ENCODE results near the gene TUBE1.
"Not testable (repeated sequence)": the region's sequence is repeated elsewhere in the genome, so short reads cannot be mapped to it uniquely, and the experiment has no call there.

Gene TUBE1

GRCh38 chr6:112062966-112063365 is 24.3 kb downstream of the TUBE1 start:
- DNase-seq (ENCODE audit: low read depth) = no peak

GRCh38 chr6:112061605-112062004 is 25.7 kb downstream of the TUBE1 start:
- DNase-seq (ENCODE audit: low read depth) = no peak

GRCh38 chr6:112058243-112059032 is 28.8 kb downstream of the TUBE1 start:
- DNase-seq (ENCODE audit: low read depth) = no peak

- DNase-seq (ENCODE audit: low read depth) = no peak
Measured at GRCh38 chr6:112054555-112055190, 32.6 kb downstream of the TUBE1 start.

- DNase-seq (ENCODE audit: low read depth) = no peak
Measured at GRCh38 chr6:112054001-112054400, 33.3 kb downstream of the TUBE1 start, which contains the start of gene CCN6. TSS of gene CCN6 (plus strand) at chr6:112054104. CDS start at chr6:112054358, 254 bp downstream.

GRCh38 chr6:112051251-112051740 is 36.0 kb downstream of the TUBE1 start:
- DNase-seq (ENCODE audit: low read depth) = not testable (repeated sequence)

- no peak for DNase-seq (ENCODE audit: low read depth)
Measured at GRCh38 chr6:112050429-112050828, 36.9 kb downstream of the TUBE1 start.

GRCh38 chr6:112049996-112050395 is 37.3 kb downstream of the TUBE1 start:
- no peak for DNase-seq (ENCODE audit: low read depth)

GRCh38 chr6:112049026-112049799 is 38.1 kb downstream of the TUBE1 start:
- no peak for DNase-seq (ENCODE audit: low read depth)

GRCh38 chr6:112047523-112047922 is 39.8 kb downstream of the TUBE1 start:
- DNase-seq (ENCODE audit: low read depth) = not testable (repeated sequence)

GRCh38 chr6:112044856-112045255 is 42.4 kb downstream of the TUBE1 start:
- DNase-seq (ENCODE audit: low read depth) = peak; percentile 51

GRCh38 chr6:112044196-112044595 is 43.1 kb downstream of the TUBE1 start:
- no peak for DNase-seq (ENCODE audit: low read depth)

- DNase-seq (ENCODE audit: low read depth) = peak; percentile 71
Measured at GRCh38 chr6:112043032-112044007, 44.0 kb downstream of the TUBE1 start.

- no peak for DNase-seq (ENCODE audit: low read depth)
Measured at GRCh38 chr6:112041535-112041934, 45.7 kb downstream of the TUBE1 start.

- no peak for DNase-seq (ENCODE audit: low read depth)
Measured at GRCh38 chr6:112040956-112041355, 46.3 kb downstream of the TUBE1 start.

GRCh38 chr6:112039431-112039770 is 47.9 kb downstream of the TUBE1 start:
- no peak for DNase-seq (ENCODE audit: low read depth)

GRCh38 chr6:112038756-112039430 is 48.4 kb downstream of the TUBE1 start:
- no peak for DNase-seq (ENCODE audit: low read depth)

- DNase-seq (ENCODE audit: low read depth) = no peak
Measured at GRCh38 chr6:112038268-112038667, 49.0 kb downstream of the TUBE1 start.

GRCh38 chr6:112037783-112038216 is 49.5 kb downstream of the TUBE1 start:
- DNase-seq (ENCODE audit: low read depth) = peak; percentile 80

- DNase-seq (ENCODE audit: low read depth) = no peak
Measured at GRCh38 chr6:112036088-112036637, 51.1 kb downstream of the TUBE1 start.
